H9 (cell line): ENCODE measurements around the gene LRCH1. TPM values are rescaled to one million over a fixed set of nuclear protein-coding genes. Genes with fewer than 3 reads are reported as not detected.

Experiments
- DNase-seq: peaks from one replicate; pipeline ENCODE4 v3.0.0-alpha.2; 2017
- H2AFZ ChIP-seq: one replicate; pipeline ENCODE4 v1.6.1; 2013; ENCODE audit warnings: mild to moderate bottlenecking, low read length, control low read depth, moderate library complexity
- H2AK5ac ChIP-seq: 2 replicates; pipeline ENCODE4 v1.6.1; 2013; ENCODE audit warnings: low read length, control low read depth, mixed read lengths; ENCODE audit not compliant: insufficient read length
- H2BK120ac ChIP-seq: one replicate; pipeline ENCODE4 v1.6.1; 2013; ENCODE audit warnings: low read depth, mild to moderate bottlenecking, low read length, control low read depth, inconsistent platforms; ENCODE audit not compliant: poor library complexity, severe bottlenecking
- H2BK12ac ChIP-seq: 2 replicates; pipeline ENCODE4 v1.6.1; 2013; ENCODE audit warnings: low read length, control low read depth, mixed read lengths, low read depth; ENCODE audit not compliant: insufficient read length
- H2BK15ac ChIP-seq: 2 replicates; pipeline ENCODE4 v1.6.1; 2013; ENCODE audit warnings: low read depth, low read length, control low read depth
- H2BK20ac ChIP-seq: one replicate; pipeline ENCODE4 v1.6.1; 2013; ENCODE audit warnings: low read depth, mild to moderate bottlenecking, low read length, control low read depth, inconsistent platforms; ENCODE audit not compliant: poor library complexity, severe bottlenecking
- H2BK5ac ChIP-seq: 2 replicates; pipeline ENCODE4 v1.6.1; 2013; ENCODE audit warnings: low read length, control low read depth, mixed read lengths; ENCODE audit not compliant: insufficient read length
- H3K14ac ChIP-seq: 2 replicates; pipeline ENCODE4 v1.6.1; 2013; ENCODE audit warnings: low read length, control low read depth; ENCODE audit not compliant: insufficient read depth
- H3K18ac ChIP-seq: 2 replicates; pipeline ENCODE4 v1.6.1; 2013; ENCODE audit warnings: low read depth, mild to moderate bottlenecking, mixed read lengths, low read length, control low read depth; ENCODE audit not compliant: insufficient read length
- H3K23ac ChIP-seq: 2 replicates; pipeline ENCODE4 v1.6.1; 2013; ENCODE audit warnings: low read length, control low read depth, mixed read lengths, low read depth; ENCODE audit not compliant: insufficient read length
- H3K23me2 ChIP-seq: 2 replicates; pipeline ENCODE4 v1.6.1; 2013; ENCODE audit warnings: low read depth, mild to moderate bottlenecking, mixed read lengths, low read length, control low read depth; ENCODE audit not compliant: insufficient read length, poor library complexity, severe bottlenecking
- H3K27ac ChIP-seq: 2 replicates; pipeline ENCODE4 v1.5.1; 2013; ENCODE audit warnings: low read length, control low read depth, mixed read lengths, low read depth; ENCODE audit not compliant: insufficient read length
- H3K27me3 ChIP-seq: 2 replicates; pipeline ENCODE4 v1.6.1; 2013; ENCODE audit warnings: low read length, control low read depth, inconsistent platforms; ENCODE audit not compliant: insufficient read depth
- H3K4ac ChIP-seq: 2 replicates; pipeline ENCODE4 v1.6.1; 2013; ENCODE audit warnings: low read depth, mild to moderate bottlenecking, control low read depth, inconsistent platforms, low read length, moderate library complexity
- H3K4me1 ChIP-seq: 2 replicates; pipeline ENCODE4 v1.6.1; 2013; ENCODE audit warnings: low read length, control low read depth, inconsistent platforms; ENCODE audit not compliant: insufficient read depth
- H3K4me2 ChIP-seq: 2 replicates; pipeline ENCODE4 v1.6.1; 2013; ENCODE audit warnings: low read length, control low read depth, mixed read lengths; ENCODE audit not compliant: insufficient read length, insufficient read depth
- H3K56ac ChIP-seq: 2 replicates; pipeline ENCODE4 v1.6.1; 2013; ENCODE audit warnings: low read depth, mild to moderate bottlenecking, mixed read lengths, low read length, control low read depth; ENCODE audit not compliant: insufficient read length
- H3K79me1 ChIP-seq: 2 replicates; pipeline ENCODE4 v1.6.1; 2013; ENCODE audit warnings: low read depth, mild to moderate bottlenecking, moderate library complexity, low read length, control low read depth, inconsistent platforms; ENCODE audit not compliant: insufficient read depth, poor library complexity, severe bottlenecking
- H3K79me2 ChIP-seq: 2 replicates; pipeline ENCODE4 v1.6.1; 2013; ENCODE audit warnings: low read length, control low read depth, inconsistent platforms; ENCODE audit not compliant: insufficient read depth
- H3K9ac ChIP-seq: 2 replicates; pipeline ENCODE4 v1.6.1; 2013; ENCODE audit warnings: low read length, control low read depth, mixed read lengths; ENCODE audit not compliant: insufficient read length; ENCODE audit errors: extremely low read depth
- H3K9me3 ChIP-seq: one replicate; pipeline ENCODE4 v1.6.1; 2013; ENCODE audit warnings: low read depth, low read length, inconsistent platforms; ENCODE audit not compliant: control insufficient read depth
- H3T11ph ChIP-seq: one replicate; pipeline ENCODE4 v1.6.1; 2013; ENCODE audit warnings: mild to moderate bottlenecking, low read length, control low read depth, inconsistent platforms
- H4K20me1 ChIP-seq: one replicate; pipeline ENCODE4 v1.6.1; 2013; ENCODE audit not compliant: control insufficient read depth, insufficient read length, insufficient read depth
- H4K5ac ChIP-seq: 2 replicates; pipeline ENCODE4 v1.6.1; 2013; ENCODE audit warnings: low read depth, mild to moderate bottlenecking, mixed read lengths, low read length, control low read depth; ENCODE audit not compliant: insufficient read length
- H4K8ac ChIP-seq: replicated peaks from 2 replicates; pipeline ENCODE4 v1.6.1; 2013; ENCODE audit warnings: low read length, control low read depth, mixed read lengths, low read depth; ENCODE audit not compliant: insufficient read length
- H4K91ac ChIP-seq: 2 replicates; pipeline ENCODE4 v1.6.1; 2013; ENCODE audit warnings: low read depth, mild to moderate bottlenecking, moderate library complexity, mixed read lengths, low read length, control low read depth; ENCODE audit not compliant: insufficient read length
- H3K27ac Mint-ChIP-seq, 3 experiments: 2 replicates in 2 of 3; 3 replicates in 1 of 3; pipeline ENCODE4 v1.8.0; 2020 to 2021; ENCODE audit warnings: mixed read lengths in 3 of 3, mild to moderate bottlenecking in 1 of 3, moderate library complexity in 1 of 3
- H3K27me3 Mint-ChIP-seq: 2 replicates; pipeline ENCODE4 v1.8.0; 2021; ENCODE audit warnings: low read depth, mild to moderate bottlenecking, moderate library complexity, mixed read lengths
- H3K36me3 Mint-ChIP-seq, 3 experiments: 2 replicates in 2 of 3; 3 replicates in 1 of 3; pipeline ENCODE4 v1.8.0; 2020 to 2021; ENCODE audit warnings: low read depth in 3 of 3, mixed read lengths in 3 of 3; ENCODE audit not compliant: insufficient read depth in 1 of 3
- H3K4me1 Mint-ChIP-seq, 2 experiments: 2 replicates each; pipeline ENCODE4 v1.8.0; 2020; ENCODE audit warnings: mixed read lengths in 2 of 2
- H3K4me3 Mint-ChIP-seq, 2 experiments: 2 replicates in 1 of 2; 3 replicates in 1 of 2; pipeline ENCODE4 v1.8.0; 2020 to 2021; ENCODE audit warnings: mild to moderate bottlenecking in 2 of 2, mixed read lengths in 2 of 2, moderate library complexity in 1 of 2
- H3K9me3 Mint-ChIP-seq, 2 experiments: 2 replicates in 1 of 2; 3 replicates in 1 of 2; pipeline ENCODE4 v1.8.0; 2020; ENCODE audit warnings: mild to moderate bottlenecking in 2 of 2, mixed read lengths in 2 of 2, moderate library complexity in 1 of 2
- CTCF ChIP-seq: fragments of 200-600 bp; sonication (generic); conservative IDR thresholded peaks from 3 replicates; pipeline ENCODE4 v1.8.0; 2021; ENCODE audit warnings: antibody characterized with exemption, mild to moderate bottlenecking
- WGBS: extraction: QIAGEN DNeasy Blood & Tissue Kit; methylation state at CpG from one replicate; pipeline ENCODE4 v1.1.7; 2013; ENCODE audit warnings: missing lambda C conversion rate, low lambda C conversion rate, mixed read lengths; ENCODE audit not compliant: insufficient read length; ENCODE audit errors: extremely low coverage; 5-methylcytosine and 5-hydroxymethylcytosine counted together
- total RNA-seq: library from RNA; stranded (reverse); gene quantifications from 2 replicates; pipeline ENCODE4 v1.2.1, GENCODE V29; 2021

Gene LRCH1
- total RNA-seq, 1 experiment from 2014 or later, result 8.0 TPM

- no peak overlapping the region for H2BK15ac ChIP-seq
- no peak overlapping the region for H2BK20ac ChIP-seq
- H3K36me3 Mint-ChIP-seq, result no peaks in the 10 kb centered on the region
- H3K27me3 ChIP-seq, result no peaks in the 10 kb centered on the region
- H3K9me3 ChIP-seq, result no peaks in the 10 kb centered on the region
- H3K27me3 Mint-ChIP-seq, result no peaks in the 10 kb centered on the region; the same call in 1 of the 2 replicates
- H3K23me2 ChIP-seq, result no peaks in the 10 kb centered on the region
- TF ChIP-seq CTCF, result no peak
- H3K4me1 Mint-ChIP-seq, result peaks cover 0 to 3% of the 10 kb centered on the region in 2 experiments; a peak in 1 of 4 replicates
- H3T11ph ChIP-seq, result no peak overlapping the region
- H3K9me3 Mint-ChIP-seq, result peaks cover 0 to under 1% of the 10 kb centered on the region in 2 experiments; a peak in 1 of 5 replicates
- H2AFZ ChIP-seq, result no peak overlapping the region
- H3K79me1 ChIP-seq, result no peaks in the 10 kb centered on the region
- WGBS, result no CpG with 5 or more reads among the region's 3 CpGs
- H3K27ac ChIP-seq, result no peak overlapping the region
- H2BK12ac ChIP-seq, result no peak overlapping the region
- no peak overlapping the region for H3K4ac ChIP-seq
- no peak overlapping the region for H2AK5ac ChIP-seq
- no peak overlapping the region for H3K4me2 ChIP-seq
- H3K18ac ChIP-seq, result no peak overlapping the region
- no peak overlapping the region for H3K27ac Mint-ChIP-seq
- H3K4me3 Mint-ChIP-seq, result no peak overlapping the region
- H3K14ac ChIP-seq, result no peak overlapping the region
- no peaks in the 10 kb centered on the region for H3K79me2 ChIP-seq
- H2BK120ac ChIP-seq, result no peak overlapping the region
- H4K8ac ChIP-seq, result no peak overlapping the region
- H4K20me1 ChIP-seq, result no peaks in the 10 kb centered on the region
- H4K91ac ChIP-seq, result no peak overlapping the region
- peaks cover 2% of the 10 kb centered on the region; the same call in 1 of the 2 replicates for H3K4me1 ChIP-seq
- no peak for DNase-seq
- H2BK5ac ChIP-seq, result no peak overlapping the region
- no peak overlapping the region for H3K9ac ChIP-seq
- no peak overlapping the region for H3K23ac ChIP-seq
- H3K56ac ChIP-seq, result no peak overlapping the region
- no peak overlapping the region for H4K5ac ChIP-seq
These were observed 26.2 kb upstream of the LRCH1 start for GRCh38 chr13:46526740-46527139.
